Stimulated activated CD4-positive, alpha-beta T cell treated with anti-CD3 and anti-CD28 coated beads, Interleukin-2, amount 100 ng/mL, for 4 hours (primary cell): Measurements from ENCODE around the gene ETV6.
"Not testable (repeated sequence)": the region's sequence is repeated elsewhere in the genome, so short reads cannot be mapped to it uniquely, and the experiment has no call there.

Experiments used
- DNase-seq: peaks from one replicate; pipeline ENCODE4 v3.0.0-alpha.2; 2020; ENCODE audit warnings: low read depth

Gene ETV6

DNA sequence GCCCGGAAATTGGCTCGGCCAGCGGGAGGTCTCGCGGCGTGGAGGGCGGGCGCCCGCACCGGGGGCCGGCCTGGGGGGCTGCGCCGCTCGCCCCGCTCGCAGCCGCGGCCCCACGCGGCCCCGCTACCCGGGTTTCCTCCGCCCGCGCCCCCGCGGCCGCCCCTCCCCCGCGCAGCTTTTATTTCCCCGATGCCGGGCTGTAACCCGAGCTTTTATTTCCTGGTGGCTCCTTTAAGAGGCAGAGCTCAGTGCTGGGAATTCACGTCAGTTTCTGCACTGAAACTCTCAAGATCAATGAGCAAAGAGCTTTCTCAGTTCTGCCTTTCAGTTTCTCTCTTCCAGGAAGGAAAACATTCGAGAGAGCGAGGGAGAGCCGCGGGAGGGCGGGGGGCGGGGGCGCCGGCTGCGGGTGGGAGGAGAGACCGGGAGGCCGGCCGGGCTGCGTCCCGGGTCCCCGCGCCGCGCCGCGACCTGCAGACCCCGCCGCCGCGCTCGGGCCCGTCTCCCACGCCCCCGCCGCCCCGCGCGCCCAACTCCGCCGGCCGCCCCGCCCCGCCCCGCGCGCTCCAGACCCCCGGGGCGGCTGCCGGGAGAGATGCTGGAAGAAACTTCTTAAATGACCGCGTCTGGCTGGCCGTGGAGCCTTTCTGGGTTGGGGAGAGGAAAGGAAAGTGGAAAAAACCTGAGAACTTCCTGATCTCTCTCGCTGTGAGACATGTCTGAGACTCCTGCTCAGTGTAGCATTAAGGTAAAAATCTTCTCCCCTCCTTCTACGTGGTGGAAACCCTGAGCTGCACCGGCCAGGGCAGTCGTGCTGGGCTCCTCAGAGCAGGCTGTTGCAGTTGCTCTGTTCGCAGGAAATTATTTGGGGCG is at the start of gene ETV6:
Gene ETV6 (plus strand): TSS at position 262 of the 873 bp plus-strand sequence. CDS start 454 bp downstream, at position 716.
- peak; percentile 78 for DNase-seq

DNA sequence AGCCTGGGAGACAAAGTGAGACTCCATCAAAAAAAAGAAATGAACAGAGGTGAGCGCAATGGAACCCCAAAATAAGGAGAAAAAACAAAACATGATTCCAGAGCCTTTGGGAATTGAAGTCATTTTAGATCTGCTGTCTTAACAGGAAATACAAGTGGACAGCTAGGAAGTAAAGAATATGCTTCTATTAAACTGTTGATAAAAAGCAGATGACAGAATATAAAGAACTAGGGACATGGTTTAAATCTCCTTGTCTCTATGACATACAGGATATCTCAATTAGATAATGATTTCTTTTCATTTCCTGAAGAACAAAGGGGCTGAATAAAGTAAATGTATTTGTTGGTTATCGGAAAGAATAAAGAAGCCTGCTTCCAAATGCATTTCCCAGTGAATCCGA is 49.3 kb upstream of the ETV6 start:
- no peak for DNase-seq

DNA sequence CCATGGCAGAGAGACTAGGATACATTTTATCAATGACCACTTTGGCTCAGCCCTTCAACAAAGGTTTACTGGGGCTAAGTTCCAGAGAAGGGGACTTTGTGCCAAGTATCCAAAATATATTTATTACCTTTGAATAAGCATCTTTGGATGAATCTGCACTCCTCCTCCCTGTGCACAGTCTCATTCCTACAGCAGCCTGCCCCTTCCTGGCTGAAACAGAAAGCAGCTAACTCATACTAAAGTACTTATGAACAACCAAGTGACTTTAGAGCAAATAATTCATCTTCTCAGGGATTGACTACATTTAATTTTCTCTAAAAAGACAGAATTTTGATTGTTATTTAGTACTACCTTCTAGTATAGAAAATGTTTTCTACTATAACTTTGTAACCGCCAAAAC is 47.8 kb upstream of the ETV6 start:
- DNase-seq, result no peak

DNA sequence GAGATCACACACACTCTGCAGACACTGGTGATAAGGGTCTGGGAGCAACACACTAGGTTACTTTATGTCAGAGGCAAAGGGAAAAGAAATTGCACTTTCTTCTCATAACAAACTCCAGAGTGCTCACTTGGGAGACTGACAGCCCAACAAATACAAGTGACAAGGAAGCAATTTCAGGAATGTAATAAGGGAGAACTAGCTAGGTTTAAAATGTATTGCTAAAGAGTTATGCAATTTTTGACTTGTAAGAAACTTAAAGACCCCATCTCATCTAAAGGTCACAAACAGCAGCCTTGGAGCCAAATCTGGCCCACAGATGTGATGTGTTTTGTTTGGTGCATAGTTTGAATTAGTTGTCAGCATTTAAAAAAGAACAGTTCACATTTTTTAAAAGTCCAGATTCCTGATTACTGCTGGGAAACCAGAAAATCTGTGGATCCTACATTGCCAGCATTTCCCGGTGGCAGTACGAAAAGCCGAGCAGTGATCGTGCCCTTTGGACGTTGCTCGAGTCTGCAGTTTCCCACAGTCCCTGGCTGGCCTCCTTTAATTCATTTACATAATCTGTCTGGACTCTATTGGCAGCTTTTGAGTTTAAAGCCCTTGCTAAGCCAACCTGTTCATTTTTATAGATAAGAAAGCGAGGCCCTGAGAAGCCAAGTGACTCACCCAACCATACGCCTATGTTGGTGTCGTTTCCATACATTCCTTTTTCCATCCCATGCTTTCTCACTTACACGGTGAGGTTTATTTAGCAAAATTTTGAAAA is 42.0 kb upstream of the ETV6 start:
- no peak for DNase-seq

DNA sequence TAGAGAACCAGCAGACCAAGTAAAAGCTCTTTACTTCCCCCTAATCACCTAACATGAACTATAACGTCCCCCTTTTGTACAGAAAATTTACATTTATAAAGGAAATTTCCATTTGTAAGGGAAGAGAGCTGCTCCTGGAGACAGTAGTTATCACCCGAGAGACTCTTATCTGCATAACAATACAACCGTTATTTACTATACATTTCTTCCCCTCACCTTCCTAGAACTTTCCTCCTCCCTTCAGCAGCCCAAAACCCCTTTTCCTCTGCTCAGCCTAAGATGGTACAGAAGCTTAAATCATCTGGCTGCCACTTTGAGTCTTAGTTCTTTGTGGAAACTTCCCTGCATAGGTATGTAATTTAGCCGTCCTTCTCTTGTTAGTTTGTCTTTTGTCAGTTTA is 40.4 kb upstream of the ETV6 start:
- DNase-seq, result no peak

DNA sequence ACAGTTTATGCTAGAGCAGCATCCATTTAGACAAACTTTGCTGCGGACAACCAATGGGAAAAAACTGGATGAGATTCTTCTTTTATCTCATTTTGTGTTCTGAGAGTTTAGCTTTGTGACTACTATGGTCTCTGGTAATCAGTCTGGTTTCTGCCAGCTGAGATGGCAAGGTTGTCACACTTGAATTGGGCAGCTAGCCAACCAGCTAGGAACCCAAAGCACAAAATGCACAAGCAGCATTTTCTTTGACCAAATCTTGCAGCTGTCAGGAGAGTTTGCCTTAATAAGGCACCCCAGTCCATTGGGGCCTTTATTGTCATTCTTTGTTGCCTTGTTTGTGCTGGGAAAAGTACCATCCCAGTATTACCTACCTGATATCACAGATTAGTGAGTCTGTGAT is 34.0 kb upstream of the ETV6 start:
- no peak for DNase-seq

DNA sequence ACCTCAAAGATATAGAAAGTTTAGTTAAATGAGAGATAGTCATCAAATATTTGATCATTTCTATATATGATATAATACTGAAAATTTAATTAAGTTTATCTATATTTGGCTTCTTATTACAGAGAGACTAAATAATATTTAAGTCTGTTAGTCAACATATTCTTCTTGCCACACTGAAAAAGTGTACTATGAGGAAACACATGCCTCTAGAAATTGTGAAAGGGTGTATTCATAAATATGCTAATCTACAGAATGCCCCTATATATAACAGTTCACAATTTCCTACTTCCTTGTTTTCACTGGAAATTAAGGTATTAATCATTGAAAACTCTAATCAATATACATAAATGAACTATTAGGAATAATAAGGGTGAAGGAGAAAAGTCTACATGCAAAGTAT is 31.4 kb upstream of the ETV6 start:
- DNase-seq, result no peak

DNA sequence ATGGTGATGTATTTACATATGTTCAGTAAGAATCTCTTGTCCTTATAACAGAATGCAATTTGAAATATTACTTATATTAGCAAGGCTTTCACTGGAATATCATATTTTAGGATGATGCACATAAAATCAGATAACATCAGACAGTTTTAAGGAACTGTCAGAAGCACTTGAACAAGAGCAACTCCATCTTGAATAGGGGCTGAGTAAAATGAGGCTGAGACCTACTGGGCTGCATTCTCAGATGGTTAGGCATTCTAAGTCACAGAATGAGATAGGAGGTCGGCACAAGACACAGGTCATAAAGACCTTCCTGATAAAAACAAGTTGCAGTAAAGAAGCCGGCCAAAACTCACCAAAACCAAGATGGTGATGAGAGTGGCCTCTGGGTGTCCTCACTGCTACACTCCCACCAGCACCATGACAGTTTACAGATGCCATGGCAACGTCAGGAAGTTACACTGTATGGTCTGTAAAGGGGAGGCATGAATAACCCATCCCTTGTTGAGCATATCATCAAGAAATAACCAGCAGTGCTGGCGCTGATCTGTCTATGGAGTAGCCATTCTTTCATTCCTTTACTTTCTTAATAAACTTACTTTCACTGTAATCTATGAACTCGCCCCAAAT is 27.6 kb upstream of the ETV6 start:
- DNase-seq, result peak; percentile 6

DNA sequence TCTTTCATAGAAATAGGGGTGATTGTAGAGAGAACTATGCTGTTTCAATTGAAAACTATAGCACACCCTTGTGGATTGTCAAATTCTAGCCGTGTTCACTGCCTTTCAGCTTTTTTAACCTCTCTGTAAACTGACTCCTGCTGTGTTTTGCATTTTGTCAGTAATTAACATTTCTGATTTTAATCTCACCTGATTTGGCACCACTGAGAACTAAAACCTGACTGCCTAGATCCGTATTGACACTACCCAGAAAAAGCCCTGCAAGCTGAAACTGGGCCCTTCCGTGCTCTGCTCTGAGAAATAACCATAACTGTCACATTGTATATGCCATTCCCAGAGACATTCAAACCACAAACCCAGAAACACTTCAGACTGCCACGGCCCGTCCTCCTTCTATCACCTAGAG is 26.6 kb upstream of the ETV6 start:
- no peak for DNase-seq

DNA sequence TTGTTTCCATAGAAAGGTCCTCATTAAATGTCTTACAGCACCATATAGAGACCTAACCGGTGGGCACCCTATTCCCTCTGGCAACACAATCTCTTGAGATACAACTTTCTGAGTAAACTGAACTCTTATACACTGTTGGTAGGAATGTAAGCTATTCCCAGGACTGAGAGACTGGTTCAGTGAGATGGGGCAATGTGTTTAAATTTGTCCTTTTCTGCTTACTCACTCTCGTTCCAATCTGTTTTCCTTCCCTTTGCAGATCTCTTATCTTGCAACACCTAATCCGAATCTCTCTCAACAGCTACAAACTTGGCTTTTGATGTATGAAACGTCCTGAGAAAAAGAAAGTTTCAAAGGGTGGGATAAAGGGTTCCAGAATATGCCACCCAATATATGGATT is 26.1 kb upstream of the ETV6 start:
- DNase-seq, result no peak

DNA sequence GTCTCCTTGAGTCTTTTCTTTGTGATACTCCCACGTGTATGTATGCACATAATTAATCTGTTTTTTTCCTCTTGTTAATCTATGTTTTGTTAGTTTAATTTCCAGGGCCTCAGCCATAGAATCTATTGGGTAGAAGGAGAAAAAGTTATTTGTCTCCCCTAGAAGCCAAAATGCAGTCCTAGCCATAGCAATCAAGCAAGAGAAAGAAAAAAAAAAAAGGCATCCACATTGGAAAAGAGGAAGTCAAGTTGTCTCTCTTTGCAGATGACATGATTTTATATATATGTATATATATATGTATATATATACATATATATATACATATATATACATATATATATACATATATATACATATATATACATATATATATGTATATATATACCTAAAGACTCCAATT is 25.4 kb upstream of the ETV6 start:
- DNase-seq, result no peak

DNA sequence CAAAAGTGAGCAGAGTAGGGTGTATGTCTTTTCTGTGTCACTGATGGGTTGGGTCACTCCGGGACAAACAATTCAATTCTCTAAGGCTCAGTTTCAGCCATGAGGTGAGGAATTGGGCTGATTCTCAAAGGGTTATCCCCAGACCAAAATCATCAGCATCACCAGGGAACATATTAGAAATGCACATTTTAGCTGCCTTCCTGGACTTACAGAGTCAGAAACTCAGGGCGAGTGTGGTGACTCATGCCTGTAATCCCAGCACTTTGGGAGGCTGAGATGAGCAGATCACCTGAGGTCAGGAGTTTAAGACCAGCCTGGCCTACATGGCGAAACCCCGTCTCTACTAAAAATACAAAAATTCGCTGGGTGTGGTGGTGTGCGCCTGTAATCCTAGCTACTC is 21.8 kb upstream of the ETV6 start:
- not testable (repeated sequence) for DNase-seq

DNA sequence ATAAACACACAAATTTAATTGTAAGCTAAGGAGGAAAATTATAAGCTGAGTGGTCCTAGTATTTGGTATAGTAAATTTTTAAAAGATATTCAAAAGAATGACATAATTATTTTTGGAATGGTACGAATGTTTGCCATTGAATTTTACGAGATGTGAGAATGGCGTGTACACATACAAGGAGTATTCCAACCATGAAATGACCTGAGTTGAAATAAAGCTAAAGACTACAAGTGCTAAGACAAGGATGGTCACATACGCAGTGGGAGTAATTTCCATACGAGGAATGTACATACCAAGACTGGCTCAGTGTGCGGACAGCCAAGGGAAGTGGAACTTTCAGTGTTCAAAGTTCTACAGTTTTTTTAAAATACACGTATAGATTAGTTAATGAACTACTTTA is 21.1 kb upstream of the ETV6 start:
- no peak for DNase-seq

DNA sequence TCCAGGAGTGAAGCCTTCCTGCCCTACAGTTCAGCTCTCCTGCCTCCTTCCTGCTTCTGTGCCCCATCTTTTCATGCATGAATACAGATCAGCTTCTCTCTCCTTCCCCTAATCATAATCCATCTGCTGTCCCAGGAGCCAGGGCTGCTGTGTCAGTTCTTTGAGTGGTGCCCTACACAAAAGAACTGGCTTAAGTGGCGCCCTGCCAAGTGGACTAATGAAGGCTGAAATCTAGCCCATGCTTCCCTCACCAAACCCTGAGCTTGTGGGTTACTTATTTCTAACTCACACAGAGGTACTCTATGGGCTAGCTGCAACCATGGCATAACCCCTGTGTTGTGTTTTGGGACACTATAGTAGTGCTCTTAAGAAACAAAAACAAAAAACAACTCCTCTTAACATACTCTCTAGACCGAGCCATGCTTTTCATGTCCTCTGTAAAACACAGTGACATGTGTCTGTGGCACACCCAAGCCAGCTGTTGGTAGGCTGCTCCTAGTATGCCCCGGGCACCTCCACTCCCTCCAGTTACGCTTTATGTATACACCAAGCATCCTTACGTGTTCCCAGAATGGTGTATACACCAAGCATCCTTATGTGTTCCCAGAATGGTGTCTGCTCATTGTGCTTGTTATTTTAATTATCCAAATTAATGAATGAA is 19.3 kb upstream of the ETV6 start:
- DNase-seq, result no peak

DNA sequence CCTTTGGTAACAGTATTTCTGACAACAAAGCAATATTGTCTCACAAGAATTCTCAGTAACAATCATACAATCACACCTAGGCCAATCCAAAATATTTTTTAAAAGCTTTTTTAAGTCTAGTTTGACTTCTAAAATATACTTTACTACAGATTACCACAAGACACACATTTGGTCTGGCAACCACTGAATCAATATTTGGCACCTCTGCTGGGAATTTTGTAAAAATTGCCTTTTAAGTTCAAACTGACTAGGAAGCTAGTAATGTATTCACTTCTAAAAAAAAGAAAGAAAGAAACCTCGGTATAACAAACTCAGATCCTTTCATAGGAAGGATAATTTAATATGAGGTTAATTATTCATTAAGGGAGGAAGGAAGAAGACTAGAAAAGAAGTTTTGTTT is 18.2 kb upstream of the ETV6 start:
- DNase-seq, result no peak

DNA sequence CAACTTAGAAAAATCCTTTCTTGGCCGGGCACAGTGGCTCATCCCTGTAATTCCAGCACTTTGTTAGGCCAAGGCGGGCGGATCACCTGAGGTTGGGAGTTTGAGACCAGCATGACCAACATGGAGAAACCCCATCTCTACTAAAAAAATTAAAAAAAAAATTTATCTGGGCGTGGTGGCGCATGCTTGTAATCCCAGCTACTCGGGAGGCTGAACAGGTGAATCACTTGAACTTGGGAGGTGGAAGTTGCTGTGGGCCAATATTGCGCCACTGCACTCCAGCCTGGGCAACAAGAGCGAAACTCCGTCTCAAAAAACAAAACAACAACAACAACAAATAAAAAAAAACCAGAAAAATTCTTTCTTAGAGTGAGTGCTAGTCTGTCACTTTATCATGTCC is 17.6 kb upstream of the ETV6 start:
- DNase-seq, result not testable (repeated sequence)

DNA sequence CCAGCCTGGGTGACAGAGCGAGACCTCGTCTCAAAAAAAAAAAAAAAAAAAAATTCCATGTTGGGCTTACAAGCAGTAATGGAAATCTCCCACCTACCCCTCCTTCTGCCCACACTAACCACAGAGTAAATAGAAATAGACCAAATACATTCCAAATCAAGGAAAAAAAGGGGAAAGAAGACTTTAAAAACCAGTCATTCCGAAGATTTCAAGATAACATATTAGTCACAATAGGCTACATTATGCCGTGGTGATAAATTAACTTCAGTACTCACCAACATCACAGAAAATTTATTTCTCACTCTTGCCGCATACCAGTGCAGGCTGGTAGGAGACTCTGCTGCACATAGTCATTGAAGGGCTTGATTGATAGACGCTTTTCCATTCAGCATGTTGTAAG is 15.5 kb upstream of the ETV6 start:
- no peak for DNase-seq

DNA sequence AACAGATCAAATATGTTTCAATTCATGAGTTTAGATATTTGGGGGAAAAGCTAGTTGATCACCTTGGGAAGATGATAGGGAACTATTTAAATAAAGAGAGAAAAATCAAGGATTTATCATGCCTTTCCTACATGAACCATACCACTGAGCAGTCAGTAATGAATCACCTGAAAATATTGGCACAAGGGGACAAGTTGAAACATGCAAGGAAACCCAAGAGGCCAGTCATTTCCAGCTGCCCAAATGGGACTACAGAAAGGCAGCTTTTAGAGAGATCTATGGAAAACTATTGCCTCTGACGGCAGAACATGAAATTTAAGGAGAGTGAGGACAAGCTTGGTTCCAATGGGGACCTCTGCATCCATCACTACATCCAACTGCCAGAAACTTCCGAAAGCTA is 14.1 kb upstream of the ETV6 start:
- DNase-seq, result no peak

DNA sequence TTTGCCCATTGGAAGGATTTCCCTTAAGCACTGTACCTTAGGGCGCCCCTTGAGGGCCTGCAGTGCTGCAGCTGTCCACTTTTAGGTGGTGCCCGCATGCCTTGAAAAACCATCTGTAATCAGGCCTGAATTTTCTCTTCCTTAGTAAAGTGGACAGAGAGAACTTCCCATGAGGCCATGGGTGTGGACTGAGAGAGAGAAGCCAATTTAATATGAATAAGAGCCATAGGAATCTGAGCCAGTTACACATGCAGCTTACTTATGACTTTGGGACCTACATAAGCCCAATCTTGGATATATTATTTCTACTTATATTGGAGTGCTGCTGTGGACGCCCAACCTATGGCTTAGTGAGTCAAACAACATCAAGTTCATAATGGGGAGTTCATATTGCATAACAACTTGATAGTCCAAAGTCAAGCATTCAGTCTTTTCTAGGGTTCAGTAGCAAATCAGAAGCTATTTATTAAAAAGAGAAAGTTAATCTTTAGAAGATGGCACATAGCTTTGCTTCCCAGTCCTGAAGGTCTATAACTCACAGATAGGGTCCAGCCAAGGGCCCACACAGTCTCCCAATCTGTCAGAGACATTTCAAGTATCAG is 11.1 kb upstream of the ETV6 start:
- DNase-seq, result no peak

DNA sequence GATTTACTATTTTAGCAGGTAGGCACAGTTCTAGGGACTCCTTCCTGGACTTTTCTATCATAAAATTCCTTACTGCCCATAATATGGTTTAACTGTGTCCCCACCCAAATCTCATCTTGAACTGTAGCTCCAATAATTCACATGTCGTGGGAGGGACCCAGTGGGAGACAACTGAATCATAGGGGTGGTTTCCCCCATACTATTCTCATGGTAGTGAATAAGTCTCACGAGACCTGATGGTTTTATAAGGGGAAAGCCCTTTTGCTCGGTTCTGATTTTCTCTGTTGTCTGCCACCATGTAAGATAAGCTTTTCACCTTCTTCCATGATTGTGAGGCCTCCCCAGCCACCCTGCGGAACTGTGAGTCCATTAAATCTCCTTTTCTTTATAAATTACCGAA is 10.0 kb upstream of the ETV6 start:
- no peak for DNase-seq

DNA sequence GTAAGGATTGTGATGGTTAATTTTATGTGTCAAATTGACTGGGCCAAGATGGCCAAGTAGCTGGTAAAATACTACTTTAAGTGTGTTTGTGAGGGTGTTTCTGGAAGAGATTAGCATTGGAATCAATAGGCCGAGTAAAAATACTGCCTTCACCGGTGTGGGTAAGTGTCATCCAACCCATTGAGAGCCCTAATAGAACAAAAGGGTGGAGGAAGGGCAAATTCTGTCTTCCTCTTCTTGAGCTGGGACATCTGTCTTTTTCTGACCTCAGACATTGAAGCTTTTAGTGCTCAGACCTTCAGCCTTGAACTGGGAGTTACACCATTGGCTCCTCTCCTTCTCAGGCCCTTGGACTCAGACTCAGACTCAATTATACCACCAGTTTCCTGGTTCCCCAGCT is 8.0 kb upstream of the ETV6 start:
- no peak for DNase-seq

DNA sequence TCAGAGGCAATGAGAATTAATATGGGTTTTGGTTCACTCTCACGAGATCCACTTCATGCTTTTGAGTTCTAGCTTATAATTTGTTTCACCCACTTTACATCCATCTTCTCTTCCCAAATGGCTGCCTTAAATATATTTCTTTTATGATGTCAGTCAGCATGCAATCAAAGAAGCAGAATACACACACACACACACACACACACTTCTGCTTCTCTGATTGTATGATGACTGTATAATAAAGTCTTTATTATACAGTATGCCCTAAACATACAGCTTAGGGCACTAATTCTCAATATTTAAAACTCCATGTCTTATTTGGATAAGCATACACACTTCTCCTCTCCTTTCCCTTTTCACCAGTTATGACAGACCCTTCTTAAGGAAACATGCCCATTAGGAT is 6.7 kb upstream of the ETV6 start:
- no peak for DNase-seq
